Measurements from ENCODE around the gene CLIC4. TPM values are rescaled to one million over a fixed set of nuclear protein-coding genes. Genes with fewer than 3 reads are reported as not detected.
"Not testable (repeated sequence)": the region's sequence is repeated elsewhere in the genome, so short reads cannot be mapped to it uniquely, and the experiment has no call there.

CLIC4 gene
- total RNA-seq, 1 donor from 2014 or later = 325 TPM

DNA sequence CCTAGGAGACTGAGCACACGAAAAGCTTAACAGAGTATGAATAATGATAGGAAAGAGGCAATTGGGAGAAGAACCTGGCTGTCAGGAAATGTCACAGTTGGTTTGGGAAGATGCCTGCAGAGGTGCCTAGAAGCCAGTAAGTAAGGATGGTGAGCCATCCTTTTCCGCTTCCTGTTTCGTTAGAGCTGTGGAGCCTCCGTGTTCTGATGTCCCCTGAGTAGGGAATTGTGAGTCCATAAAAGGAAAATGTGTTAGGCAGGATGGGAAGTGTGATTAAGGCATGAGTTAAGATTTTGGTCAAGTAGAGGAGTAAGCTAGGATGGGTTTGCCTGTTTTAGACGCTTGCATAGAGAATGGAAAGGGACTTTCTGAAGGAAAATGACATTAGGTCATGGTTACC lies 9.0 kb downstream of the CLIC4 start:
- H3K4me3 ChIP-seq = no peak overlapping the region
- no peak for DNase-seq
- no peaks in the 10 kb centered on the region for H3K9me3 ChIP-seq (replicated peaks)
- no peaks in the 10 kb centered on the region for H3K27me3 ChIP-seq (ENCODE audit: low read depth)
- intact Hi-C loops (cut with micrococcal nuclease) = no loop called here
- TF ChIP-seq, protein P1, sequence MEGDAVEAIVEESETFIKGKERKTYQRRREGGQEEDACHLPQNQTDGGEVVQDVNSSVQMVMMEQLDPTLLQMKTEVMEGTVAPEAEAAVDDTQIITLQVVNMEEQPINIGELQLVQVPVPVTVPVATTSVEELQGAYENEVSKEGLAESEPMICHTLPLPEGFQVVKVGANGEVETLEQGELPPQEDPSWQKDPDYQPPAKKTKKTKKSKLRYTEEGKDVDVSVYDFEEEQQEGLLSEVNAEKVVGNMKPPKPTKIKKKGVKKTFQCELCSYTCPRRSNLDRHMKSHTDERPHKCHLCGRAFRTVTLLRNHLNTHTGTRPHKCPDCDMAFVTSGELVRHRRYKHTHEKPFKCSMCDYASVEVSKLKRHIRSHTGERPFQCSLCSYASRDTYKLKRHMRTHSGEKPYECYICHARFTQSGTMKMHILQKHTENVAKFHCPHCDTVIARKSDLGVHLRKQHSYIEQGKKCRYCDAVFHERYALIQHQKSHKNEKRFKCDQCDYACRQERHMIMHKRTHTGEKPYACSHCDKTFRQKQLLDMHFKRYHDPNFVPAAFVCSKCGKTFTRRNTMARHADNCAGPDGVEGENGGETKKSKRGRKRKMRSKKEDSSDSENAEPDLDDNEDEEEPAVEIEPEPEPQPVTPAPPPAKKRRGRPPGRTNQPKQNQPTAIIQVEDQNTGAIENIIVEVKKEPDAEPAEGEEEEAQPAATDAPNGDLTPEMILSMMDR (IDR thresholded peaks at IDR 0.05; ENCODE audit: borderline replicate concordance) = no peak
- peaks cover 4% of the 10 kb centered on the region for H3K36me3 ChIP-seq
- peak overlapping the region; percentile 98 for H3K27ac ChIP-seq (replicated peaks)
- peaks cover 77% of the 10 kb centered on the region for H3K4me1 ChIP-seq

DNA sequence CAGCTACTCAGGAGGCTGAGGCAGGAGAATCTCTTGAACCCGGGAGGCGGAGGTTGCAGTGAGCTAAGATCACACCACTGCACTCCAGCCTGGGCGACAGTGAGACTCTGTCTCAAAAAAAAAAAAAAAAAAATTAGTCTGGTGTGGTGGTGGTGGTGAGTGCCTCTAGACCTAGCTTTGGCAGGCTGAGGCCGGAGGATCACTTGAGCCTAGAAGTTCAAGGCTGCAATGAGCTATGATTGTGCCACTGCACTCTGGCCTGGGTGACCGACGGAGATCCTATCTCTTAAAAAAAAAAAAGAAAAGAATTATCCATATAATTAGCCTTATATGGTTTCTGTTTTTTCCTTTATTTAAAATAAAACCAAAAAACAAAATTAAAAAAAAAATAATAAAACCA lies 10.1 kb downstream of the CLIC4 start:
- intact Hi-C loops (cut with micrococcal nuclease); DNase-seq; H3K27ac ChIP-seq (replicated peaks); H3K36me3 ChIP-seq; H3K4me3 ChIP-seq; H3K9me3 ChIP-seq (replicated peaks); H3K27me3 ChIP-seq (ENCODE audit: low read depth): not testable (repeated sequence)
- H3K4me1 ChIP-seq = peaks cover 77% of the 10 kb centered on the region

DNA sequence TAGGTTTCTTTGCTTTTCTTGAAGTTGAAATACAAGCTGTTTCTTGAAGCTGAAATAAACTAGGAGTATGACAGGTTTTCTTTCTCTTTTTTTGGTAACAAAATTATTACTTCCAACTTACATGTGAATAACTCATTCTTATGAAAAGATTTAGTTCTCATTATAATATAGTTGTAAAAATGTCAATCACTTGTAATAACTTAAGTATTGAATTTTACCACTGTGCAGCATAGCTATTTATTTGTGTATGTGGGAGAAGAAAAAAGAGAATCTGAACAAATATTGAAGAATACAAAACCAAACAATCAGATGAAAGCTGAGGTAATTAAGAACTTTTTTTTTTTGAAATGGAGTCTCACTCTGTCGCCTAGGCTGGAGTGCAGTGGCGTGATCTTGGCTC lies 11.1 kb downstream of the CLIC4 start:
- intact Hi-C loops (cut with micrococcal nuclease) = no loop called here
- peaks cover 77% of the 10 kb centered on the region for H3K4me1 ChIP-seq

GRCh38 chr1:24759492-24759891 lies 14.2 kb downstream of the CLIC4 start:
- no peak for DNase-seq
- Histone ChIP-seq H3K36me3 (no peaks in the 10 kb centered on the region), H3K27ac (replicated peaks) (no peak overlapping the region), H3K4me1 (peaks cover 77% of the 10 kb centered on the region), H3K4me3 (no peak overlapping the region), H3K9me3 (replicated peaks) (no peaks in the 10 kb centered on the region), H3K27me3 (ENCODE audit: low read depth) (no peaks in the 10 kb centered on the region)
- intact Hi-C loops (cut with micrococcal nuclease) = no loop called here
- TF ChIP-seq, protein P1 (IDR thresholded peaks at IDR 0.05; ENCODE audit: borderline replicate concordance) = no peak

More for the DNA sequence above, 11.1 kb downstream of the CLIC4 start:
- Histone ChIP-seq H3K36me3 (no peaks in the 10 kb centered on the region), H3K9me3 (replicated peaks) (no peaks in the 10 kb centered on the region), H3K27ac (replicated peaks) (no peak overlapping the region), H3K4me3 (no peak overlapping the region), H3K27me3 (ENCODE audit: low read depth) (no peaks in the 10 kb centered on the region)
- no peak for DNase-seq
- TF ChIP-seq, protein P1 (IDR thresholded peaks at IDR 0.05; ENCODE audit: borderline replicate concordance) = no peak

DNA sequence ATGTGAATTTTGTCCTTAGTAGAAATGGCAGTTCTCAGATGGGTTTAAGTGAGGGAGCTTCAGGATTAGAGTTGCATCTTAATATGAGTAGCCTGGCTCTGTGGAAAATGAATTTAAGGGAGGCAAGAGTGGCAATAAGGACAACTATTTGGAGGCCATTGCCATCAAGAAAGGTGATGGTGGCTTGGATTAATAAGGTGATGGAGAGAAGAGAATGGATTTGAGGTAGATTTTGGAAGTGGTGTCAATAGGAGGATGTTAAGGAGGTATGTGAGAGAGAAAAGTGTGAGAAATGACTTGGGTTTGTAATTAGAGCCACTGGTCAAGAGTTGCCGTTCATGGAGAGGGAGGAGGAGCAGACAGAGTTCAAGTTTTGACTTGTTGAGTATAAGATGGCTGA lies 16.3 kb downstream of the CLIC4 start:
- intact Hi-C loops (cut with micrococcal nuclease) = no loop called here
- Histone ChIP-seq H3K9me3 (replicated peaks) (no peaks in the 10 kb centered on the region), H3K4me1 (peaks cover 94% of the 10 kb centered on the region), H3K36me3 (no peaks in the 10 kb centered on the region), H3K27me3 (ENCODE audit: low read depth) (no peaks in the 10 kb centered on the region), H3K27ac (replicated peaks) (no peak overlapping the region), H3K4me3 (no peak overlapping the region)
- no peak for DNase-seq
- TF ChIP-seq, protein P1 (IDR thresholded peaks at IDR 0.05; ENCODE audit: borderline replicate concordance) = no peak

DNA sequence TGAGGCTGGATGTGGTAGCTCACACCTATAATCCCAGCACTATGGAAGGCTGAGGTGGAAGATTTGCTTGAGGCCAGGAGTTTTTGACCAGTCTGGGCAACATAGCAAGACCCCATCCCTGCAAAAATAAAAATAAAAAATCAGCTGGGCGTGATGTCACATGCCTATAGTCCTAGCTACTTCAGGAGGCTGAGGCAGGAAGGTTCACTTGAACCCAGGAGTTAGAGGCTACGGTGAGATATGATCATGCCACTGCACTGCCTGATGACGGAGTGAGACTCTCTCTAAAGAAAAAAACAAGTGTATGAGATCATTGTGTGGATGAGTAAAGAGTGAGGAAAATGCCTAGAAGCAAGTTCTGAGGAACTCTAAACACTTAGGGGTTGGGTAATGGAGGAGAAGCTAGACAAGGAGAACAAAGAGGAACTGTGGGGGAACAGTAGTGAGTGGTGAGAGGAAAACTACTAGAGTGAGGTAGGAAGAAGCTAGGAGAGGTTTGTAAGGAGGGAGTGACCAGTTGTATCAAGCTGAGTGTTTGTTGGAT lies 17.0 kb downstream of the CLIC4 start:
- H3K4me1 ChIP-seq = peaks cover 98% of the 10 kb centered on the region
- no peaks in the 10 kb centered on the region for H3K36me3 ChIP-seq
- H3K27me3 ChIP-seq (ENCODE audit: low read depth) = no peaks in the 10 kb centered on the region
- H3K4me3 ChIP-seq = no peak overlapping the region
- peak overlapping the region; percentile 34 for H3K27ac ChIP-seq (replicated peaks)
- TF ChIP-seq, protein P1 (IDR thresholded peaks at IDR 0.05; ENCODE audit: borderline replicate concordance) = no peak
- intact Hi-C loops (cut with micrococcal nuclease) = no loop called here
- no peaks in the 10 kb centered on the region for H3K9me3 ChIP-seq (replicated peaks)
- no peak for DNase-seq
